HepG2 (cell line): ENCODE data around the gene IGFN1. TPM values are rescaled to one million over a fixed set of nuclear protein-coding genes. Genes with fewer than 3 reads are reported as not detected.
A peak's percentile ranks its signal among the peaks of the same experiment; 100 is the strongest.

Source experiments
- CTCF ChIP-seq: sonication (generic); formaldehyde crosslinking; IDR thresholded peaks from 2 replicates; pipeline ENCODE4 v1.5.0; 2020; ENCODE audit warnings: mild to moderate bottlenecking, missing genetic modification reagents, moderate library complexity
- ZNF142 ChIP-seq: sonication (generic); formaldehyde crosslinking; IDR thresholded peaks from 2 replicates; pipeline ENCODE4 v1.4.0; 2020; ENCODE audit warnings: missing genetic modification reagents
- ZNF597 ChIP-seq: sonication (generic); formaldehyde crosslinking; IDR thresholded peaks from 2 replicates; pipeline ENCODE4 v1.5.0; 2020; ENCODE audit warnings: missing genetic modification reagents
- ZNF629 ChIP-seq: sonication (generic); formaldehyde crosslinking; conservative IDR thresholded peaks from 2 replicates; pipeline ENCODE4 v1.5.0; 2020; ENCODE audit warnings: missing genetic modification reagents
- polyA plus RNA-seq, 8 experiments: library from polyadenylated mRNA; depleted of rRNA in 3 of 8; stranded (reverse) in 7 of 8; unstranded in 1 of 8; fragments of >200 nt; fragmentation: Illumina TruSeq in 4 of 8; extraction: Trizol in 4 of 8; gene quantifications; 2 replicates each; pipeline versions ENCODE4 v1.2.1 to v1.2.3, GENCODE V29; 2011 to 2016; ENCODE audit warnings: low read depth in 4 of 8, missing spikeins in 1 of 8, mixed read lengths in 1 of 8; ENCODE audit not compliant: insufficient read depth in 1 of 8
- total RNA-seq, 5 experiments: library from RNA; depleted of rRNA; stranded (reverse); fragments of >200 nt; fragmentation: Illumina TruSeq; extraction: Trizol; gene quantifications; 2 replicates each; pipeline ENCODE4 v1.2.3, GENCODE V29; 2016; ENCODE audit warnings: low read depth in 1 of 5

IGFN1 gene
- total and polyA plus RNA-seq, 2 of the 13 experiments (the other 11 are each of a cell fraction or from before 2014, with no cell fraction given) = 0.04 to 0.05 TPM

- TF ChIP-seq ZNF597 (CRISPR knock-in tag) (no peak), CTCF (peak; percentile 33; the same call in 1 of the 2 replicates), ZNF629 (CRISPR knock-in tag) (no peak), ZNF142 (no peak)
- TF ChIP-seq, all 625 proteins: peak for 2
Measured at GRCh38 chr1:201258763-201259230, 68.2 kb downstream of the IGFN1 start (continued).
